T follicular helper cell (primary cell): ENCODE data around the gene PTTG1IP2.
"Not testable (repeated sequence)": the region's sequence is repeated elsewhere in the genome, so short reads cannot be mapped to it uniquely, and the experiment has no call there.

Experiments used
- DNase-seq: peaks from one replicate; pipeline ENCODE4 v3.0.0-alpha.2; 2020; ENCODE audit warnings: low read depth
- total RNA-seq, 2 experiments: gene quantifications; one replicate each; lab custom pipeline; 2026; lab: John Stamatoyannopoulos, UW

Gene PTTG1IP2
- total RNA-seq, result 0 reads per million in 2 experiments

GRCh38 chr7:90469554-90469953 lies at the start of gene PTTG1IP2:
PTTG1IP2 (plus strand) TSS chr7:90469639; CDS start chr7:90469787, 148 bp downstream.
- DNase-seq, result no peak

- DNase-seq, result no peak
Observed at GRCh38 chr7:90421651-90422050, 47.8 kb upstream of the PTTG1IP2 start.

GRCh38 chr7:90424720-90425119 lies 44.7 kb upstream of the PTTG1IP2 start:
- no peak for DNase-seq

GRCh38 chr7:90425376-90425775 lies 44.1 kb upstream of the PTTG1IP2 start:
- DNase-seq, result no peak

- no peak for DNase-seq
Observed at GRCh38 chr7:90430614-90431460, 38.6 kb upstream of the PTTG1IP2 start.

- DNase-seq, result no peak
Observed at GRCh38 chr7:90432752-90433151, 36.7 kb upstream of the PTTG1IP2 start.

- no peak for DNase-seq
Observed at GRCh38 chr7:90433221-90433620, 36.2 kb upstream of the PTTG1IP2 start.

GRCh38 chr7:90445633-90446032 lies 23.8 kb upstream of the PTTG1IP2 start:
- DNase-seq, result no peak

- DNase-seq, result no peak
Observed at GRCh38 chr7:90446137-90446899, 23.1 kb upstream of the PTTG1IP2 start.

- DNase-seq, result no peak
Observed at GRCh38 chr7:90453259-90453891, 16.1 kb upstream of the PTTG1IP2 start.

GRCh38 chr7:90453931-90454330 lies 15.5 kb upstream of the PTTG1IP2 start:
- no peak for DNase-seq

GRCh38 chr7:90455163-90456030 lies 14.0 kb upstream of the PTTG1IP2 start:
- DNase-seq, result no peak

- DNase-seq, result no peak
Observed at GRCh38 chr7:90458104-90458503, 11.3 kb upstream of the PTTG1IP2 start.

- no peak for DNase-seq
Observed at GRCh38 chr7:90459888-90460287, 9.6 kb upstream of the PTTG1IP2 start.

- no peak for DNase-seq
Observed at GRCh38 chr7:90461219-90461618, 8.2 kb upstream of the PTTG1IP2 start.

- not testable (repeated sequence) for DNase-seq
Observed at GRCh38 chr7:90463151-90463628, 6.2 kb upstream of the PTTG1IP2 start.

GRCh38 chr7:90465816-90466215 lies 3.6 kb upstream of the PTTG1IP2 start:
- no peak for DNase-seq

- DNase-seq, result no peak
Observed at GRCh38 chr7:90472805-90473540, 3.5 kb downstream of the PTTG1IP2 start.

GRCh38 chr7:90473814-90474213 lies 4.4 kb downstream of the PTTG1IP2 start:
- no peak for DNase-seq
